ENCODE data around the gene MKNK2.

MKNK2 gene

GRCh38 chr19:2056837-2057192 lies 5.8 kb upstream of the MKNK2 start:
- peak overlapping the region; percentile 40 for H3K4me3 Mint-ChIP-seq

DNA sequence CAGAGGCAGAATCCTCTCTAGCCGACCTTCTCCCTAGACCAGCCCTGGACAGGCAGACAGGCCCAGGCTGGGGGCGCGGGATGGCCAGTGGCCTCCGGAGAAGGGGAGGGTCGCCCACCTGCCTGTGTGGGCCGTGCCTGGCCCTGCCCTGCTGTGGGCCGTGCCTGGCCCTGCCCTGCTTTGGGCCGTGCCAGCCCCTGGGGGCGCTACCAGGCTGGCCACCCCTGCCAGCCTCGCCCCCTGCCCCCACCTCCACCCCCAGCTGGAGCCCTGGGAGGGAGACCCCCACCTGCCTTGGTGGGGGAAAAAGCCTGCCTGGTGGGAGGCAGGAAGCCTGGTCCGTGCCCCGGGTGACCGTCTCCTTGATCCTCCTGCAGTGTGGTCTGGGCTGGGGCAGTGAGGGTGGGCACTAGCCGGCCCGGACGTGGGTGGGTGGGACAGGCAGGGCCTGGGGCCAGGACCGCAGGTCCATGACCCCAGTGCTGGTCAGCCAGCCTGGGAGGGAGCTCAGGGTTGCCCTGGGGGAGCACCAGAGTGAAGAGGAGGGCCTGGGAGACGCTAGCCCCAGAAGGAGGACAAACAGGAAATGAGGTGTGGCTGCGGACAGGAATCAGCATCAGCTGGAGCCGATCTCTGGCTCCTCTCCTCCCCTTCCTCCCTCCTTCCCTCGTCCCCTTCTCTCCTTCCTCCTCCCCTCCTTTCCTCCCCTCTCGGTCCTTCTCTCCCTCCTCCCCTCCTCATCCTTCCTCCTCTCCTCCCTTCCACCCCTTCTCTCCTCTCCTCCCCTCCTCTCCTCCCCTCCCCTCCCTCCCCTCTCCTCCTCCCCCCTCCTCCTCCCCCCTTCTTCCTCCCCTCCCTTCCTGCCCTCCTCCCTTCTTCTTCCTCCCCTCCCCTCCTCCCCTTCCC lies 5.1 kb upstream of the MKNK2 start:
- no peaks in the 10 kb centered on the region for H3K36me3 Mint-ChIP-seq (ENCODE audit: low read depth)
- peaks cover 27% of the 10 kb centered on the region for H3K4me1 Mint-ChIP-seq (ENCODE audit: low read depth)
- no peaks in the 10 kb centered on the region for H3K27me3 Mint-ChIP-seq (ENCODE audit: low read depth)
- peak overlapping the region; percentile 90 for H3K27ac Mint-ChIP-seq
- H3K9me3 Mint-ChIP-seq = no peaks in the 10 kb centered on the region
- H3K4me3 Mint-ChIP-seq = peak overlapping the region; percentile 71

More at GRCh38 chr19:2056837-2057192, 5.8 kb upstream of the MKNK2 start:
- Mint-ChIP-seq H3K27me3 (ENCODE audit: low read depth) (no peaks in the 10 kb centered on the region), H3K9me3 (no peaks in the 10 kb centered on the region), H3K27ac (peak overlapping the region; percentile 90), H3K4me1 (ENCODE audit: low read depth) (peaks cover 25% of the 10 kb centered on the region), H3K36me3 (ENCODE audit: low read depth) (no peaks in the 10 kb centered on the region)

- Mint-ChIP-seq H3K27ac (peak overlapping the region; percentile 89), H3K9me3 (no peaks in the 10 kb centered on the region), H3K27me3 (ENCODE audit: low read depth) (no peaks in the 10 kb centered on the region), H3K4me1 (ENCODE audit: low read depth) (peaks cover 20% of the 10 kb centered on the region), H3K4me3 (peak overlapping the region; percentile 71), H3K36me3 (ENCODE audit: low read depth) (no peaks in the 10 kb centered on the region)
Measured at GRCh38 chr19:2054763-2055162, 3.7 kb upstream of the MKNK2 start.

- no peaks in the 10 kb centered on the region for H3K36me3 Mint-ChIP-seq (ENCODE audit: low read depth)
- H3K27ac Mint-ChIP-seq = peak overlapping the region; percentile 36
- no peaks in the 10 kb centered on the region for H3K9me3 Mint-ChIP-seq
- peaks cover 23% of the 10 kb centered on the region for H3K4me1 Mint-ChIP-seq (ENCODE audit: low read depth)
- no peak overlapping the region for H3K4me3 Mint-ChIP-seq
- H3K27me3 Mint-ChIP-seq (ENCODE audit: low read depth) = no peaks in the 10 kb centered on the region
Measured at GRCh38 chr19:2053601-2054389, 2.8 kb upstream of the MKNK2 start.

GRCh38 chr19:2051773-2052704 lies 995 bp upstream of the MKNK2 start:
- Mint-ChIP-seq H3K9me3 (no peaks in the 10 kb centered on the region), H3K4me3 (peak overlapping the region; percentile 79), H3K27ac (peak overlapping the region; percentile 92), H3K27me3 (ENCODE audit: low read depth) (no peaks in the 10 kb centered on the region), H3K4me1 (ENCODE audit: low read depth) (peaks cover 23% of the 10 kb centered on the region), H3K36me3 (ENCODE audit: low read depth) (no peaks in the 10 kb centered on the region)

DNA sequence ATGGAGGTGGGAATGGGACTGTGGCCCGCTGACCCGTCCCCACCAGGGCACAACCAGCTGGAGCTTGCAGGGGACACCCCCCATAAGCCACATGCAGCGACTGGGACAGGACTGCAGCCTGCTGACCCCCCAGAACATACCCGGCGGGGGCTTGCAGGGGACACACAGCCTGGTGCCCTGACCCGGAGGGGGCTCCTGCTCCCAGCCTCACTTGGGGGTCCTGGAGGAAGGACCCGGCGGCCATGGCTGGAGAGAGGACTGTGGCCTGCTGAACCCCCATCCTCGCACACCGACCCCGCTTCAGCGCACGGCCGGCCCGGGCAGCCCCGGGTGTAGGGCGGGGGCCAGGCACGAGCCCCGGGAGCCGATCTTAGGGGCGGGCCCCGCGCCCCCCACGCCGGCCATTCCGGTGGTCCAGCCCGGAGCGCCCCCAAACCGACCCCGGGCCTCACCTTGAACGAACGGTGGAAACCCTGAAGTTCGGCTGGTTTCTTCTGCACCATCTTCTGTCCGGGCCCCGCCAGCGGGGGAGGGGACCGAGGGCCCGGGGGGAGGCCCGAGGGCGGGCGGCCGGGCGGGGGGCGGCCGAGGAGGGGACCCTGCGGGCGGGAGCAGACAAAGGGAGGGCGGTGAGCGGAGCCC lies 574 bp downstream of the MKNK2 start:
- Mint-ChIP-seq H3K27ac (peak overlapping the region; percentile 81), H3K4me3 (peak overlapping the region; percentile 84), H3K27me3 (ENCODE audit: low read depth) (no peaks in the 10 kb centered on the region), H3K36me3 (ENCODE audit: low read depth) (peaks cover 2% of the 10 kb centered on the region), H3K4me1 (ENCODE audit: low read depth) (peaks cover 16% of the 10 kb centered on the region), H3K9me3 (no peaks in the 10 kb centered on the region)

DNA sequence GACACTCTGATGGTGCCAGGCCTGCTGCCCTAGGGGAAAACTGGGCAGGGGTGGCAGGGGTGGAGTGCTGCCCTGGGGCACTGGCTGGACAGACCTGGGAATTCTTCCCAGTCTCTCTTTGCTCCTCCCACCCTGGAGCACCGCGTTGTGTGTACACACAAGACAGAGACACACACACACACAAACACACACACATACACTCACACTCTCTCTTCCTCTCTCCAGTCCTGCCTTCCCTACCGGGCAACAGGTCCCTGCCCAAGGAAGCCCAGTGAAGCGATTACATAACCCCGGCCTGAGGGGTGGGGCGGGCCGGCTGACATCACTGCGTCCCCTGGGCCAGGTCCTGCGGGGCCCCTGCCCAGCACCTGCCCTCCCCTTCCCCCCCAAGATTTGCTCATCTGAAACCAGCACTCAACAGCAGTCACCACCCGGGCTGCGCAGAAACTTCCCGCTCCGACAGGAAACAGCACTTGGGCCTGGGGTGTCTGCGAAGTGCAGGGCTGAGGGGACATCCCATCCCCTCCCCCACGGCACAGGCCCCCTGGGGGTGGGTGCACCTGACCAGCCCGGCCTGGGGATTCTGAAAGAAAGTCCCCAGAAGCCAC lies 1.2 kb downstream of the MKNK2 start:
- H3K27ac Mint-ChIP-seq = peak overlapping the region; percentile 81
- H3K27me3 Mint-ChIP-seq (ENCODE audit: low read depth) = no peaks in the 10 kb centered on the region
- H3K9me3 Mint-ChIP-seq = no peaks in the 10 kb centered on the region
- peaks cover 13% of the 10 kb centered on the region for H3K4me1 Mint-ChIP-seq (ENCODE audit: low read depth)
- H3K36me3 Mint-ChIP-seq (ENCODE audit: low read depth) = peaks cover 2% of the 10 kb centered on the region
- H3K4me3 Mint-ChIP-seq = peak overlapping the region; percentile 84

DNA sequence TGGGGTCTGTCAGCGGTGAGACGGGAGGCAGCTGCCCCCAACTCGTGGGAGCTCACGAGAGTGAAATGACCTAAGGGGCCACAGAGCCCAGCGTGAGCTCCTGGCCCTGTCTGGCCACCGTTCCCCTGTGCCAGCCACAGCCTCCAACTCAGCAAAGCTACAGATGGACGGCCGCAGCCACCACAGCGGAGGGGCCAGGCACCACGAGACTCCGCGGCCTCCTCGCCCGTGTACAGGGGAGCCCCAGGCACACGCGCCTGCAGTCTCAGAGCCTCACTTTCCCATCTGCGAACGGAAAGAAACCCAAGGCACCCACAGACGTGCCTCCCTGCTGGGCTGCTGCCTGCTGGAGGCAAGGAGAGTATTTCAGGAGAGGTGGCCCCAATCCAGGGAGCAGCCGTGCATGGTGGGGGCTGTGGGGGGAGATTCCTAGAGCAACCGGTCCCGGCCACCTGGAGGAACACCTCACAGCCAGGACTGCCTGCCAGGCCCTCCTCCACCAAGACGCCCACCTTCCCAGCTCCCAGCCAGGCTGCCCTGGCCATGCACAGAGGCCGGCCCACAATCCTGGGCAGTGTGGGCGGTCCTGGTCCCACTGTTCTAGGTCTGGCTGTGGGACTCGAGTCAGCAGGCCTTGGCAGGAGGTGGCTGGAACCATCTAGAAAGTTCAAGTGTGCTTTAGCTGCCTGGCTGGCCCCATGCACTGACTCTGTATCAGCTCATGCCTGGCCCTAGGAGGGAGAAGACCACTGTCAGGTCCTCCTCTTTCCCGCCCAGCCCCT lies 1.9 kb downstream of the MKNK2 start:
- Mint-ChIP-seq H3K4me1 (ENCODE audit: low read depth) (peaks cover 12% of the 10 kb centered on the region), H3K9me3 (no peaks in the 10 kb centered on the region), H3K27ac (no peak overlapping the region), H3K36me3 (ENCODE audit: low read depth) (peaks cover 2% of the 10 kb centered on the region), H3K4me3 (peak overlapping the region; percentile 84), H3K27me3 (ENCODE audit: low read depth) (no peaks in the 10 kb centered on the region)

GRCh38 chr19:2048104-2048958 lies 2.7 kb downstream of the MKNK2 start:
- peaks cover 2% of the 10 kb centered on the region for H3K36me3 Mint-ChIP-seq (ENCODE audit: low read depth)
- H3K27me3 Mint-ChIP-seq (ENCODE audit: low read depth) = no peaks in the 10 kb centered on the region
- peak overlapping the region; percentile 84 for H3K4me3 Mint-ChIP-seq
- peaks cover 16% of the 10 kb centered on the region for H3K4me1 Mint-ChIP-seq (ENCODE audit: low read depth)
- H3K9me3 Mint-ChIP-seq = no peaks in the 10 kb centered on the region
- H3K27ac Mint-ChIP-seq = no peak overlapping the region

GRCh38 chr19:2047449-2048103 lies 3.5 kb downstream of the MKNK2 start:
- peaks cover 20% of the 10 kb centered on the region for H3K4me1 Mint-ChIP-seq (ENCODE audit: low read depth)
- H3K4me3 Mint-ChIP-seq = no peak overlapping the region
- peaks cover 2% of the 10 kb centered on the region for H3K36me3 Mint-ChIP-seq (ENCODE audit: low read depth)
- H3K9me3 Mint-ChIP-seq = no peaks in the 10 kb centered on the region
- H3K27me3 Mint-ChIP-seq (ENCODE audit: low read depth) = no peaks in the 10 kb centered on the region
- H3K27ac Mint-ChIP-seq = no peak overlapping the region

GRCh38 chr19:2047076-2047448 lies 4.0 kb downstream of the MKNK2 start:
- Mint-ChIP-seq H3K27me3 (ENCODE audit: low read depth) (no peaks in the 10 kb centered on the region), H3K4me3 (no peak overlapping the region), H3K9me3 (no peaks in the 10 kb centered on the region), H3K4me1 (ENCODE audit: low read depth) (peaks cover 16% of the 10 kb centered on the region), H3K27ac (peak overlapping the region; percentile 20), H3K36me3 (ENCODE audit: low read depth) (peaks cover 3% of the 10 kb centered on the region)

Measured in T-helper 1 cell treated with Interleukin-12 subunit alpha and Interleukin-12 subunit beta and Interleukin-4 antibody, amounts not matched to agents 30 μg/mL and 1 μg/mL, for 36 hours (primary cell).